Upper lobe of left lung (tissue), 4 donors: ENCODE data around the gene CDKAL1.

ENCODE experiments used
- CTCF ChIP-seq, 6 experiments: fragments of 450-650 bp in 4 of 6; fragments of 200-600 bp in 2 of 6; sonication (generic) in 2 of 6; IDR thresholded peaks; one replicate each; pipeline ENCODE4 v1.5.1; 2016 to 2019; ENCODE audit warnings: antibody characterized with exemption in 6 of 6
- EP300 ChIP-seq, 4 donors: sonication (generic); formaldehyde crosslinking; IDR thresholded peaks; one replicate each; pipeline ENCODE4 v1.5.1; 2017; ENCODE audit warnings: antibody characterized with exemption in 4 of 4, control low read depth in 2 of 4
- POLR2A ChIP-seq, 4 donors: fragments of 450-650 bp; IDR thresholded peaks; one replicate each; pipeline ENCODE4 v1.5.1; 2016 to 2017; ENCODE audit warnings: antibody characterized with exemption in 4 of 4, mild to moderate bottlenecking in 2 of 4
- POLR2AphosphoS5 ChIP-seq, 2 donors: sonication (generic); formaldehyde crosslinking; IDR thresholded peaks; one replicate each; pipeline ENCODE4 v1.5.1; 2017; ENCODE audit warnings: antibody characterized with exemption in 2 of 2

GRCh38 chr6:20574355-20574754 lies 40.1 kb downstream of the CDKAL1 start:
- no peak for TF ChIP-seq POLR2AphosphoS5 (IDR thresholded peaks at IDR 0.05)
- TF ChIP-seq CTCF (IDR thresholded peaks at IDR 0.05): no peak
- no peak for TF ChIP-seq POLR2A (IDR thresholded peaks at IDR 0.05)
- no peak for TF ChIP-seq EP300 (IDR thresholded peaks at IDR 0.05)
